Vein endothelial cell (primary cell): ENCODE data around the gene LATS1. TPM values are rescaled to one million over a fixed set of nuclear protein-coding genes. Genes with fewer than 3 reads are reported as not detected.

Experiments used
- small RNA-seq: library from RNA; depleted of rRNA; stranded (forward); fragments of <200 nt; gene quantifications from one replicate; pipeline ENCODE3, GENCODE V24; 2012
- total RNA-seq: library from RNA; depleted of rRNA; stranded (reverse); fragments of >200 nt; gene quantifications from 2 replicates; pipeline ENCODE4 v1.2.3, GENCODE V29; 2012

LATS1 gene
- 26.8 and 27.4 TPM in 2 replicates for total RNA-seq

DNA sequence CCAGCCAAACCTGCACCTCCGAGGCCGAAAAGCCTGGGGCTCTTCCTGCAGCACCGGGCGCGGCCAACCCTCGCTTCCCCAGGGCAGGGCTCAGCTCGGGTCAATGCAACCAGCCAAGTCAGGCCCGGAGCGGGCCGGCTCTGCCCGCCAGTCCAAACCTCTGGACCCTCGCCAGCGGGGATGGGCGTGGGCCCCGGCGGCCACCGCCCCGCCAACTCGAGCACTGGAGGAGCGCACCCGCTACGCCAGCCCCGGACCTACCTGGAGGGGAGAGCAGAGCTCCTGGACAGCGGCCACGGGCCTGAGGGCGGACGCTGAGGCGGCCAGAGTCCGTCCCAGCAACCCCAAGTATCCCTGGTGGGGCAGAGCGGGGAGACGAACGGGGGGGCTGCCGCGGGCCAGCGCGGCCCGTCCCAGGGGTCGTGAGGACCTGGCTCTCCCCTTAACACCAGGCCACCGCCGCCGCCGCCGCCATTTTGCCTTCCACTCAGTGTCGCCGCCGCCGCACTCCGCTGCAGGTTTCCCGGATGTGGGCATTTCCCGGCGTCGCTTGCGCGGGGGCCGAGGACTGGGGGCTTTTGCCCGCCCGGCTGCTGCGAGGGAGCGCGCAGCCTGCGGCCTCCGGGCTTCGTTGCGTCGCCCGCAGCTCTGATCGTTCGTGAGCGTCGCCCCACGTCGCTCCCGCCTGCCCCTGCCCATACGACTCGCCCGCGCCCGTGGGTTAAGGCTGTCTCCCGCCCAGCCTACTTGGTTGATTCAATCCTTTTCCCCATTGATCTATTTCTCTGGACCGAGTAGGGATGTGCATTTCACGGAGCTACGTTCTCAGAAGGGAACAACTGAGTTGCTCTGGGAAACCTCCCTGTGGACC, at the start of gene LATS1:
TSS of gene LATS1 (minus strand) at position 514 of the 871 bp plus-strand sequence. CDS start 15,975 bp downstream, outside the sequence.

GRCh38 chr6:149749594-149750135, 31.8 kb upstream of the LATS1 start, which contains the start of gene PCMT1:
Gene PCMT1, plus strand, starts transcription at chr6:149749741. Its CDS starts 161 bp downstream, at chr6:149749902.

DNA sequence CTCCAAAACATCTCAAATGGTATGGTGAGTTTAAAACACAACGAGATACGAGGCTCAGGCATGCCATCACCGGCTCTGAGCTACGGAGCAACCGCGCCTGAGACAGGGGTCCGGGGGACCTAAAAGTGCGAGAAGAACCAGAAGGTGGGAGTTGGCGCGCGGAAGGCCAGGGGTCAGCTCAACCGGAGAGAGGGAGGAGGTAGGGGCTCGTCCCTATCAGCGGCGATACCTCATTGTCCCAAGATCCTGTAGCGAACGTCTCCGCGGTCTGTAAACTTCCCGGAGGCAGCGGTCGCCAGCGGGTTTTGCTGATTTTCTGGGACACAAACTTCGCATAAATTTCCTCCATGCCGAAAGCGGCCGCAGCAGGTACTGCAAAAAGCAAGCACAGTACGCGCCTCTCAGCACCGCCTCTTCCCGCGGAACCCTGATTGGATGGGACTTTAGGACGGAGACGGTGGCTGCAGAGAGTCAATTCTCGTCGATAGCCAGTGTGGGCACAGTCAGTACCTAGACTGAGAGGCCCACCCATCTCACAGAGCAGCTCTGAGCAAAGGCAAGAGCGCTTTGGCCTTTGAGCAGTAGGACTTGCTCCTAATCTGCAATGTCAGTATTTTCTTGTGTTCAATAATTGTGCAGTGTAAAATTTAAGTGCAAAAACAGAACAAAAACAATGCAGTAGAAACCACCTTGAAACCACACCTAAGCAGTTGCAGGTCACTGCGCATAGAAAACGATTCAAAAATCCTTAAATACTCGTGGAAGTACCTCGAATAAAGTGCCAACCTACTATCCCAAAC, 28.4 kb upstream of the LATS1 start, which contains the start of gene NUP43:
TSS of gene NUP43 (minus strand) at position 383 of the 800 bp plus-strand sequence. CDS start at position 349, 34 bp downstream.

GRCh38 chr6:149648148-149649145, 69.5 kb downstream of the LATS1 start, which contains the start of gene KATNA1:
Gene KATNA1, minus strand, starts transcription at chr6:149648714. Its CDS starts 10,167 bp downstream, at chr6:149638547.

Small RNAs within 50 kb of the gene (small RNA-seq; reads per million reads assigned to genes)
- gene RF00019: not detected

Other genes with a start within 250 kb of the LATS1 start
- under 0.01 TPM in 1 of 2 replicates, not detected in the other for gene ZC3H12D, start 233.1 kb downstream of the LATS1 start, total RNA-seq
- 27.1 and 32.8 TPM in 2 replicates for gene PPIL4, start 172.1 kb downstream of the LATS1 start, total RNA-seq
- 40.8 and 48.0 TPM in 2 replicates for gene GINM1, start 151.7 kb downstream of the LATS1 start, total RNA-seq
- 16.3 and 27.7 TPM in 2 replicates for gene KATNA1, start 69.4 kb downstream of the LATS1 start, total RNA-seq
- 31.0 and 54.1 TPM in 2 replicates for gene NUP43, start 28.4 kb upstream of the LATS1 start, total RNA-seq
- gene PCMT1, start 31.6 kb upstream of the LATS1 start, total RNA-seq: 128 and 154 TPM in 2 replicates
- 13.7 and 20.3 TPM in 2 replicates for gene LRP11, start 146.3 kb upstream of the LATS1 start, total RNA-seq
- 0.29 and 0.33 TPM in 2 replicates for gene RAET1E, start 180.0 kb upstream of the LATS1 start, total RNA-seq
- 0.29 and 0.33 TPM in 2 replicates for gene RAET1G, start 205.0 kb upstream of the LATS1 start, total RNA-seq
- gene ULBP2, start 223.9 kb upstream of the LATS1 start, total RNA-seq: 6.2 and 8.0 TPM in 2 replicates
- gene ULBP1, start 245.8 kb upstream of the LATS1 start, total RNA-seq: 0.57 and 0.65 TPM in 2 replicates